ENCODE results near the gene DCTN3. TPM values are rescaled to one million over a fixed set of nuclear protein-coding genes. Genes with fewer than 3 reads are reported as not detected.

DCTN3 gene
- total RNA-seq, result 179 and 213 TPM in 2 replicates

DNA sequence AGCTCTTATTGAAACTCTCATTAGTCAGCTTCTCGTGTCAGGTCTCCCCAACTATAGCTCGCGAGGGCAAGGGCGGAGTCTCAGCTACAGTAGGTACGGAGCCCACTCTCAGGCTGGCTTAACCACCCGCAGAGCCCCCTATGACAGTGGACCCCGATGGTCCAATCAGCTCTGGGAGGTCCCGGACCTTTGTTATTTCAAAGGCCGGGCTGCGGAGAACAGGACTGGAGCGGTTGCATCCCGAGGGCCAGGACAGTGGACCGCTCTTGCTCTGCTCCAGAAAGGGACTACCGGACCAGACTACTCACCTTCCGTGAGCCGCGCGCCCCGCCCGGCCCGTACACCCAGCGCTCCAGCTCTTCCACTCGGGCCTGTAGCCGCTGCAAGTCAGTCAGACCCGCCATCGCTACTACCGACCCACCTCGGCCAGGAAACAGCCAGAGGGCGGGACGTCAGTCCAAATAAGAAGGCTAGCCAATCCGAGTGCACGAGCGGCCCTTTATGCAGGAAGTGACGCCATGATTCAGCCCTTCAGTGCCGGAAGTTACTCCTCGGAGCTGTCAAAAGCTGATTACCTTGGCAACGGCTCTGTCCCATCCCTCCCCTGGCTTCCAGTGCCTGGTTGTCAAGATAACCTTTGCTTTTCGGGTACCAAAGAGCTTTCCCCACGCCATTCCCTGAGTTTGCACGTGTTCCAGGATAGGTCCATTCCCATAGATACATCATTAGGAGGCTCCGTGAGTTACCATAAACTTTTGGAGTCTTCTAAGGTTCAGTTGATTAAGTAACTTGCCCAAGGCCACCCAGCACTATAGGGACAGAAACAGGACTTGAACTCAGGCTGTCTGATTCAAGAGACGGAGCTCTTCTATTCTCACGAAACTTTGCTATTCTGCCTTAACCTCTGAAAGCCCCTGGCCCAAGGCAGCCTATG lies at the start of gene DCTN3:
DCTN3 (minus strand) TSS at position 435 of the 934 bp plus-strand sequence; CDS start at position 404, 31 bp downstream.

DNA sequence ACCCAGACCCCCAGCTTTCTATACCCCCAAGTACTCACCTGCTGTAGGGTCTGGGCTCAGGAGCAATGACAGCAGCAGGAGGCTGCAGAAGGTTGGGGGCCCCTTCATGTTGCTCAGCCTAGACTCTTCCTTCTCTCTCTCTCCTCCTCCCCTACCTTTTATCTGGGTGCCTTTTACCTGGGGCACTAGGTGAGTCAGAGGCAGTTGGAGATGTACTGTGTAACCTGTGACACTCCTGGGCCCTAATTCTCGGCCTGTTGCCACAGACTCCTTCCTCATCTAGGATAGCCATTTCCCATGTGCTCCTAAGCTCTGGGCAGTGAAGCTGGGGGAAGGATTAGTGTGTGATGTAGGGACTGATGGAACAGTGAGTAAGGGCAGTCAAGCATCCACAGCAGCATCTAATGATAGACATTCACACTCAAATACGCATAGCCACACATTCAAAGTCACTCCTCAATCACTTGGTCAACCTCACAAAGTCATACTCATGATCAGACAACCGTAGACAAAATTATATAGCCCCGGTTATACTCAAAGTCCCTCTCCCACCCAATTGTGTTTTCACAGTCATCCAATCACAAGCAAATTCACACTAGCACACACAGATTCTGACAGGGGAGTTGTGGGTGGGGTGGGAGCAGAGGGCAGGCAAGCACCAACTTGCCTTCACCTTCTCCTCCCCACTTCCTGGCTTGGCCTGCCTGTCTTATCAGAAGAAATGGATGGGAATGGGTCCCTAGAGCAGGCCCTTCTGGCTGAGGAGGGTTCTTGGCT lies 42.4 kb upstream of the DCTN3 start, which contains the start of gene CCL27:
CCL27 (minus strand) TSS at position 132 of the 777 bp plus-strand sequence; CDS start at position 108, 24 bp downstream.

DNA sequence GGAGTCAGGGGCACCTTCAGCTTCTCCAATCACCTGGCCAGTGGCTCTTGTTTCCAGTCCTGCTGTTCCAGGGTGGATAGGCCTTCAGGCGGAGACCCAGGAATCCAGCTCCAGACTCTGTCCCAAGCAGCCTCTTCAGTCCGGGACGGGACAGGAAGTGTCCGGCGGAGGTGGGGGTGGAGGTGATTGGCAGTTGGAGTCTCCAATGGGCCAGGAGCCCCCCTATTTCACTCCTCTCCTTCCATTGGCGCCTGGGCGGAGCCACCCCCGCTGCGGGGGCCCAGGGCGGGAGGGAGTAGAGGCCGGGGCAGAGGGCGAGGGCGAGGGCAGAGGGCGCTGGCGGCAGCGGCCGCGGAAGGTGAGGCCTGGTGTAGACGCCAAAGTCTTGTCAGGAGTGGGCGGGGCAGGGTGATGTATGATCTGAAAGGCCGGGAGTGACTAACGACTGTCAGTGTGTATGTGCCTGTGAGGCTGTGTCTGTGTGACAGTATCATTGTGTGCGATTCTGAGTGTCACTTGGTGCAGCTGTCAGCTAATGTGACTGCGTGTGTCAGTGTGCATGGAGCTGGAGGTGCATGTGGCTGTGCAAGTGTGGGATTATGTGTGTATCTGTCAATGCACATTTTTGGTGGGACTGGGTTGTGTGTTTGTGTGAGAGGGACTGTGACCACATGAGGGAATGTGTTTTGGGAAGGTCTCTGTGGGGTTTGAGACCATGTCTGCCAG lies 31.7 kb upstream of the DCTN3 start, which contains the start of gene IL11RA:
IL11RA (plus strand) TSS at position 310 of the 726 bp plus-strand sequence. CDS start 3,033 bp downstream, outside the sequence.

DNA sequence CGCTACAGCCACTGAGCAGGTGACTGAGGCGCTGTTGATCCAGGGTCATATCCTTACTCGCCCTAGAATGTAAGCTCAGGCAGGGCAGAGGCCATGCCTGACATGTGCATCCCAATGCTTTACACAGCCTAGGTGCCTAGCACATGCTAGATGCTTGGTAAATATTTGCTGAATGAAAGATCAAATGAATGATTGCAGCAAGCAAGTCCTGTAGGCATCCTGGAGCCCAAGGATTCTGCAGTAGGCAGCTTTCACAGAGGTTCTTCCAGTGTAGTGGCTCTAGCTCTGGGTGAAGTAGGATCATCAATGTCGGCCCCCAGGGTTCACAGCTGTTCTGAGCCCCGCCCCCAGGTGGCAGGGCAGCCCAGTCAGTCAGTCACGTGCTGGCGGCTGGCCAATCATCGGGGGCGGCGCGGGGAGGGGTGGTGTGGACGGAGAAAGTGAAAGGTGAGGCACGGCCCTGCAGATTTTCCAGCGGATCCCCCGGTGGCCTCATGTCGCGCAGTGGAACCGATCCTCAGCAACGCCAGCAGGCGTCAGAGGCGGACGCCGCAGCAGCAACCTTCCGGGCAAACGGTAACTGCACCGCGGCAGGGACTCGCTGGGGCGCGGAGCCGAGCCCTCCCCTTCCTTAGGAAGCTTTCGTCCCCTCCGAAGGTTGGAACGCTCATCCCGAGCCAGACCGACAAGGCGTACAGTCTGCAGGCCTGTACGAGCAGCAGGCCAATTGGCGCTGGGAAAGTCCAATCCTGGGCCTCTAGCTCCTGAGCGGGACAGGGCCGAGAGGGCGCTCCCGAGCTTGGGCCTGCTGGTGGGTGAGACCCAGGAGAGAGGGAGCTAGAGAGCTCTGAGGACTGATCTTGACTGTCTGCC lies 26.2 kb upstream of the DCTN3 start, which contains the start of gene GALT:
GALT (plus strand) TSS at position 465 of the 873 bp plus-strand sequence; CDS start at position 495, 30 bp downstream.

DNA sequence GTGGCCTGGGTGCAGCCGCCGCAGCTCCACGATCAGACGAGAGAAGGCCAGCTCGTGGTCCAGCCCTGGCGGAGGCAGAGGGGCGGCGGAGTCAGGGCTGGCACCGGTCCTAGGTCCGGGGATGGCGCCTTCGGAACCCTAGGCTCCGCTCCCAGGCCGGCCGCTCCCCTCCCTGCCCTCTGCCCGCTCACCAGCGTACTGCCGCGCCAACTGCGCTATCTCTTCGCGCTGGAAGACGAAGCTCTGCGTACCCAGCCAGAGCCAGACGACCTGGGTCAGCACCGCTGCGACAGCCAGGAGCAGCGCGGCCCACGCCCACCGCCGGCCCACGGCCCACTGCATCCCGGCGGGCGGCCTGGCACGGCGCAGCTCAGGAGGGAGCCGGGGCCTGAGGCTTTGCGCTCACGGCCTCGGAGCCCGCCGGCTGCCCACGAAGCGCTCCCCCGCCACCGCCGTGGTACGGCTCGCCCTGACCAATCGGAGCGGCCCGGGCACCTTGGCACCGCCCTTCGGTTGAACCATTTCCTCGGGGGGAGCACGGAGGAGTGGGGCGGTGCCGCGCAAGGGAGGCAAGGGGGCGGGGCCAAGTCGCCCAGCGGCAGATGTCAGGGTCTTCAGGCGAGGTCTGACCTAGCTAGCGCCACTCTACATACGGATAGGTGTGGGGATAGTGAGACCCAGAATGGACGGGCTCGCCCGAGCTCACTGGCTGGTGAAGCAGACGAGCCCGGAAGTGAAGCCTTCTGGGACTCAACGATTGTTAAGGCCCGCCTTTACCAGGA lies 17.3 kb upstream of the DCTN3 start, which contains the start of gene SIGMAR1:
SIGMAR1 (minus strand) TSS at position 432 of the 782 bp plus-strand sequence; CDS start at position 342, 90 bp downstream.

GRCh38 chr9:34628656-34629490 lies 8.6 kb upstream of the DCTN3 start, which contains the start of gene ARID3C:
ARID3C (minus strand) TSS chr9:34629066; CDS start chr9:34628014, 1,052 bp downstream.

DNA sequence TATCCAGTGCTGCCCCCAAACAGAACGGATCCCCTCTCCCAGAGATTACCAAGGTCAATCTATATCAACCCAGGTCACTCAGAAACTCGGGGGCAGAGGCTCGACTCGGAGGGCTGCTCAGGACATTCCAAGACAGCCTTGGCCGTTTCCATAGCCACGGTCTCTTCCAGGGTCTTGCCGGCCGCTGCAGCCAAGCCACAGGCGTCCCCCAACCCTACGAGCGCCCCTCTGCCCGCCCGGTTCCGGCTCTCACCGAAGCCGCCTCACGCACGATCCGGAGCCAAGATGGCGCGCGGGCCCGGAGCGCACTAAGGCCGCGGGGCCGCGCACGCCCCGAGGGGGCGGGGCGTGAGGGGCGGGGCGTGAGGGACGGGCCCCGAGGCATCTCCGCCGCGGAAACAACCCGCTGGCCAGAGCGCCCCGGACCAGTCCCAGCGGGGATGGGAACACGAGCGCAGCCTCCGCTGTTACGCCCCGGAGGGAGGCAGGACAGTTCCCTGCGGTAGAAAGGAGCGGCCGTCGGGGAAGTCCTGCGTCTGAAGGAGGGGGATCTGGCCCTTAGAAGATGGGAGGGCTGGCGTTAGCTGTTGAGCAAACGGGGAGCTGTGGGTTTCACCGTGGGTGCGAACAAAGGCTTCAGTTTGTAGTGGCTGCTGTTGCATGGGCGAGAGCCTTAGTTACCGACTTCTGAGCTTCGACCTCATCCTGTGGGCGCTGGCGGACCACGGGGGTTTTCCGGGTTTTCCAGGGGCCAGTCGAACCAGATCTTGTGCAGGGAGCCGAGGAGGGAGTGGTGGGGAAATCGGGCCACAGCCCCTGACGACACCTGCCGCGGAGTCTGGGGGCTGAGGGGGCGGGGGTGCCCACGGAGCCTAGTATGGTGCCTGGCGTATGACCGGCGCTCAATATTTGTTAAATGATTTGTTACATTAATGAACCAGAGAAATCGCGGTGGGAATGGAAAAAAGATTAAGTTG lies 8.2 kb downstream of the DCTN3 start, which contains the start of gene RPP25L:
RPP25L (minus strand) TSS at position 287 of the 977 bp plus-strand sequence. CDS start 801 bp downstream, outside the sequence.

DNA sequence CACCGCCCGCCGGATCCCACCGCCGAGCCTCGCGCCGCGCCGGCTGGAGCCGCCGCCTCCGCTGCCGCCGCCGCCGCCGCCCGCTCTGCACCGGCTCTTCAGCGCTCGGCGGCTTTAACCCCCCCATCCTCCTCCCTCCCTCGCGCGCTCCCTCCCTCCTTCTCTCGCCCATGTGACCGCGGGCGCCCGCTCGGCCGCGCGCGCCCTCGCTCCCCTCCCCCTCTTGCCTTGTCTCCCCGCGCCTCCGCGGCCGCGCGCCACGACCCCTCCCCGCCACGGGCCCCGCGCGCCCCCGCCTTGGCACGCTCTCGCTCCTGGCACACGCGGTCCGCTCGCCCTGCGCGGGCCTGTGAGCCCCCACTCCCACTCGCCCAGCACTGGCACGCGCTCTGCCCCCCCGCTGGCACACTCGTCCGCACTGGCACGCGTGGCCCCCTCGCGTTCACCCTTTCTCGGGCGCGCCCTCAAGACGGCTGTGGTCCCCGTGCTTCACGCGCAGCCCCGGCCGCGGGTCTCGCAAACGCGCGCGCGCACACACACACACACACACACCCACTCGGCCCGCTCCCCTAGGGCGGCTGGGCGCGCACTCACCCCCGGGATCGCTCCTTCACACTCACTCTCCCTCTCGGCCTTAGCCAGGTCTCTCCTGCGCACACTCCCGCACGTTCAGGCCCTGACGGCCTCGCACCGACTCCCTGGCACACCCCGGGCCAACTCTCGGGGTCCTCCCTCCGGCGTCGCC lies 30.5 kb downstream of the DCTN3 start, which contains the start of gene CNTFR:
CNTFR (minus strand) TSS at position 89 of the 745 bp plus-strand sequence. CDS start 20,743 bp downstream, outside the sequence.

Other genes with a start within 250 kb of the DCTN3 start
- gene MYORG, start 243.6 kb downstream of the DCTN3 start, total RNA-seq, result 2.6 and 2.7 TPM in 2 replicates
- gene FAM219A, start 161.9 kb downstream of the DCTN3 start, total RNA-seq, result 13.0 and 16.7 TPM in 2 replicates
- under 0.01 TPM in 1 of 2 replicates, not detected in the other for gene DNAI1, start 161.7 kb downstream of the DCTN3 start, total RNA-seq
- gene ENHO, start 97.5 kb downstream of the DCTN3 start, total RNA-seq, result not detected in 2 replicates
- gene CNTFR, start 30.8 kb downstream of the DCTN3 start, total RNA-seq, result 0.86 TPM in 1 of 2 replicates, not detected in the other
- gene RPP25L, start 8.4 kb downstream of the DCTN3 start, total RNA-seq, result 32.6 and 43.8 TPM in 2 replicates
- under 0.01 and 0.58 TPM in 2 replicates for gene ARID3C, start 8.6 kb upstream of the DCTN3 start, total RNA-seq
- gene SIGMAR1, start 17.3 kb upstream of the DCTN3 start, total RNA-seq, result 201 and 244 TPM in 2 replicates
- gene GALT, start 26.2 kb upstream of the DCTN3 start, total RNA-seq, result 19.0 and 20.2 TPM in 2 replicates
- 7.6 and 13.5 TPM in 2 replicates for gene IL11RA, start 31.7 kb upstream of the DCTN3 start, total RNA-seq
- 0.58 TPM in 1 of 2 replicates, not detected in the other for gene CCL27, start 42.2 kb upstream of the DCTN3 start, total RNA-seq
- not detected in 2 replicates for gene CCL19, start 70.8 kb upstream of the DCTN3 start, total RNA-seq
- not detected in 2 replicates for gene CCL21, start 89.6 kb upstream of the DCTN3 start, total RNA-seq